ENCODE measurements around the gene TMED7.

Gene TMED7

GRCh38 chr5:115579216-115579615 lies 46.6 kb downstream of the TMED7 start:
- no peak for DNase-seq

- no peak for DNase-seq
These were observed 47.2 kb downstream of the TMED7 start for GRCh38 chr5:115578657-115579056.

GRCh38 chr5:115577741-115578140 lies 48.1 kb downstream of the TMED7 start:
- no peak for DNase-seq

GRCh38 chr5:115577329-115577728 lies 48.5 kb downstream of the TMED7 start:
- DNase-seq, result no peak

GRCh38 chr5:115575167-115576070 lies 50.4 kb downstream of the TMED7 start:
- DNase-seq, result no peak

GRCh38 chr5:115573133-115573532 lies 52.7 kb downstream of the TMED7 start:
- DNase-seq, result no peak

- DNase-seq, result no peak
These were observed 54.4 kb downstream of the TMED7 start for GRCh38 chr5:115571441-115571878.

GRCh38 chr5:115568668-115569067 lies 57.2 kb downstream of the TMED7 start:
- DNase-seq, result no peak

- DNase-seq, result no peak
These were observed 60.6 kb downstream of the TMED7 start for GRCh38 chr5:115565233-115565632.

Data from DMS 273 treated with DMSO at 0.1 percent for 48 hours (cell line).